GM12892 (cell line): Measurements from ENCODE around the gene LYZ.

Source experiments
- POLR2A ChIP-seq: IDR thresholded peaks from 2 replicates; pipeline ENCODE4 v1.6.1; 2011; ENCODE audit warnings: low read depth, low read length, control low read depth
- TAF1 ChIP-seq: IDR thresholded peaks from 2 replicates; pipeline ENCODE4 v1.6.1; 2011; ENCODE audit warnings: low read depth, mild to moderate bottlenecking, control low read depth, low read length, borderline replicate concordance

DNA sequence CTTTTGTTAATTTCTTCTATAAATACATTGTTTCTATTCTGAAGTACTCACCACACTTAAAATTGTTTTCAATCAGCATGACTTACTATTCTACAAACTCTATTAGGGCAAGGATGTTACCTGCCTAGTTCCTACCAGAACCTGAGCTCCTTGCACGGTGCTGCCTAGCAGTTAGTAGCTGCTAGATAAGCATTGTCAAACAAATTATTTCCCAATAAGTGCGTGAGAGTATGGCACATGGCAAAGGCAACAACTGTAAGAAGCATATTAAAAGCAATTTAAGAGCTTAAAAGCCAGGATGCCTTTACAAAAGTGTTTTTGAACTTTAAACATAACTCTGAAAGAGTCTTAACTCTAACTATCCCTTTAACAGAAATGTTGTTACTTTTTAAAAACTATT is 8.2 kb upstream of the LYZ start:
- TF ChIP-seq POLR2A (no peak), TAF1 (no peak)
